HCT116 (cell line): ENCODE measurements around the gene BMP8B. TPM values are rescaled to one million over a fixed set of nuclear protein-coding genes. Genes with fewer than 3 reads are reported as not detected.

Experiments used
- ATAC-seq: fragments of 200-7000 bp; cut with Tn5 transposase; 2 replicates; pipeline ENCODE4 v1.9.1; 2020; ENCODE audit warnings: mild to moderate bottlenecking, moderate library complexity
- BruUV-seq: library from RNA; stranded (reverse); fragments of 400-500 nt; replicated peaks from 2 replicates; lab custom pipeline; 2021; lab: Mats Ljungman, UMichigan
- CTCF ChIA-PET: fragments of 300-600 bp; sonication (Branson Sonifier 250); formaldehyde crosslinking; loops from one replicate; lab custom pipeline; 2021; ENCODE audit warnings: antibody characterized with exemption; lab: Charles Lee
- POLR2A ChIA-PET: fragments of 300-600, 350-600 bp; sonication (Branson Sonifier 250); formaldehyde crosslinking; loops from one replicate; lab custom pipeline; 2021; ENCODE audit warnings: antibody characterized with exemption; lab: Charles Lee
- RAD21 ChIA-PET, 2 experiments: fragments of 300-600 bp; sonication (Branson Sonifier 250); formaldehyde crosslinking; loops; one replicate each; lab custom pipeline; 2023; ENCODE audit warnings: low total read pairs in 2 of 2; ENCODE audit not compliant: uncharacterized antibody in 2 of 2, unreplicated experiment in 2 of 2, low non-redundant PET in 1 of 2; lab: Charles Lee
- DNase-seq: peaks from one replicate; pipeline ENCODE4 v3.0.0-alpha.2; 2010; ENCODE audit warnings: low read depth, low spot score
- H2AFZ ChIP-seq: fragments of 200-600 bp; shearing (Covaris generic), sonication (generic); 2 replicates; pipeline ENCODE4 v1.6.1; 2017; ENCODE audit warnings: low read depth, mixed run types, mixed read lengths, antibody characterized with exemption, low read length; ENCODE audit not compliant: poor library complexity, severe bottlenecking
- H3K27ac ChIP-seq: 2 replicates; pipeline ENCODE4 v1.5.1; 2012; ENCODE audit warnings: low read depth, low read length
- H3K27me3 ChIP-seq: fragments of 200-600 bp; sonication (generic); 2 replicates; pipeline ENCODE4 v1.6.1; 2016; ENCODE audit warnings: mixed run types, low read length, mixed read lengths; ENCODE audit not compliant: insufficient read depth
- H3K36me3 ChIP-seq, 2 experiments: fragments of 200-500 bp in 1 of 2; fragments of 200-600 bp in 1 of 2; sonication (Bioruptor generic) in 1 of 2; sonication (generic) in 1 of 2; 2 replicates each; pipeline versions ENCODE4 v1.5.1 to v1.6.1; 2014 to 2016; ENCODE audit warnings: low read length in 2 of 2, inconsistent platforms in 1 of 2, mixed read lengths in 1 of 2, mixed run types in 1 of 2; ENCODE audit not compliant: insufficient read depth in 2 of 2, control insufficient read depth in 1 of 2
- H3K4me1 ChIP-seq, 2 experiments: fragments of 200-600 bp in 1 of 2; sonication (generic) in 1 of 2; 2 replicates each; pipeline versions ENCODE4 v1.5.1 to v1.6.1; 2012 to 2017; ENCODE audit warnings: low read length in 2 of 2, inconsistent platforms in 1 of 2, mild to moderate bottlenecking in 1 of 2, mixed read lengths in 1 of 2, mixed run types in 1 of 2, moderate library complexity in 1 of 2; ENCODE audit not compliant: insufficient read depth in 2 of 2, control insufficient read depth in 1 of 2
- H3K4me2 ChIP-seq: fragments of 200-600 bp; sonication (generic); 2 replicates; pipeline ENCODE4 v1.6.1; 2017; ENCODE audit warnings: mixed run types, low read length, mixed read lengths
- H3K4me3 ChIP-seq, 2 experiments: fragments of 200-600 bp in 1 of 2; sonication (generic) in 1 of 2; replicated peaks in 1 of 2; 2 replicates each; pipeline ENCODE4 v1.5.1; 2011 to 2016; ENCODE audit warnings: low read length in 2 of 2, control low read depth in 1 of 2, low read depth in 1 of 2, mild to moderate bottlenecking in 1 of 2, mixed read lengths in 1 of 2, mixed run types in 1 of 2
- H3K79me2 ChIP-seq: fragments of 200-600 bp; sonication (generic); 2 replicates; pipeline ENCODE4 v1.6.1; 2017; ENCODE audit warnings: mild to moderate bottlenecking, mixed run types, low read length, moderate library complexity, mixed read lengths; ENCODE audit not compliant: insufficient read depth
- H3K9ac ChIP-seq: fragments of 200-600 bp; sonication (generic); 2 replicates; pipeline ENCODE4 v1.6.1; 2016; ENCODE audit warnings: low read length, mixed read lengths
- H3K9me2 ChIP-seq: fragments of 200-600 bp; sonication (generic), shearing (Covaris generic); 2 replicates; pipeline ENCODE4 v1.6.1; 2017; ENCODE audit warnings: mixed run types, mild to moderate bottlenecking, moderate library complexity; ENCODE audit not compliant: insufficient read depth
- H3K9me3 ChIP-seq, 2 experiments: fragments of 200-500 bp in 1 of 2; fragments of 200-600 bp in 1 of 2; sonication (Bioruptor generic) in 1 of 2; sonication (generic) in 1 of 2; 2 replicates each; pipeline ENCODE4 v1.6.1; 2014 to 2017; ENCODE audit warnings: low read length in 2 of 2, mixed read lengths in 2 of 2, inconsistent platforms in 1 of 2, low read depth in 1 of 2, mild to moderate bottlenecking in 1 of 2, mixed run types in 1 of 2, moderate library complexity in 1 of 2; ENCODE audit not compliant: control insufficient read depth in 1 of 2, insufficient read depth in 1 of 2
- H4K20me1 ChIP-seq: fragments of 200-600 bp; sonication (generic), shearing (Covaris generic); 2 replicates; pipeline ENCODE4 v1.6.1; 2017; ENCODE audit warnings: mixed run types, mild to moderate bottlenecking, moderate library complexity; ENCODE audit not compliant: insufficient read depth
- ATF3 ChIP-seq: IDR thresholded peaks from 2 replicates; pipeline ENCODE4 v1.6.1; 2012
- CBX3 ChIP-seq: IDR thresholded peaks from 2 replicates; pipeline ENCODE4 v1.6.1; 2012; ENCODE audit warnings: low read depth
- EGR1 ChIP-seq: IDR thresholded peaks from 2 replicates; pipeline ENCODE4 v1.6.1; 2012; ENCODE audit warnings: low read depth
- FOSL1 ChIP-seq: IDR thresholded peaks from 2 replicates; pipeline ENCODE4 v1.6.1; 2012; ENCODE audit warnings: low read depth
- MAX ChIP-seq: IDR thresholded peaks from 2 replicates; pipeline ENCODE4 v1.6.1; 2012
- POLR2A ChIP-seq: IDR thresholded peaks from 2 replicates; pipeline ENCODE4 v1.7.0; 2011; ENCODE audit warnings: borderline replicate concordance; ENCODE audit not compliant: insufficient read depth, insufficient read length; ENCODE audit errors: extremely low read depth
- POLR2AphosphoS5 ChIP-seq: IDR thresholded peaks from 2 replicates; pipeline ENCODE4 v1.6.1; 2011; ENCODE audit warnings: mild to moderate bottlenecking, low read depth, low read length, moderate library complexity
- RAD21 ChIP-seq: IDR thresholded peaks from 2 replicates; pipeline ENCODE4 v1.6.1; 2012; ENCODE audit warnings: low read depth, mild to moderate bottlenecking
- REST ChIP-seq: IDR thresholded peaks from 2 replicates; pipeline ENCODE4 v1.6.1; 2012; ENCODE audit warnings: low read depth
- SP1 ChIP-seq: IDR thresholded peaks from 2 replicates; pipeline ENCODE4 v1.6.1; 2012; ENCODE audit warnings: low read depth
- SRF ChIP-seq: IDR thresholded peaks from 2 replicates; pipeline ENCODE4 v1.6.1; 2012; ENCODE audit warnings: low read depth
- TCF7L2 ChIP-seq: IDR thresholded peaks from 2 replicates; pipeline ENCODE4 v1.7.0; 2011; ENCODE audit warnings: borderline replicate concordance, inconsistent platforms; ENCODE audit not compliant: insufficient read depth, insufficient read length; ENCODE audit errors: extremely low read depth
- ZBTB33 ChIP-seq: IDR thresholded peaks from 2 replicates; pipeline ENCODE4 v1.6.1; 2011; ENCODE audit warnings: mild to moderate bottlenecking, low read length, moderate library complexity; ENCODE audit not compliant: insufficient replicate concordance; ENCODE audit errors: extremely low read depth
- ZFX ChIP-seq: fragments of 450-650 bp; IDR thresholded peaks from 2 replicates; pipeline ENCODE4 v1.6.1; 2017
- ZNF274 ChIP-seq: fragments of 200-500 bp; sonication (Bioruptor generic); IDR thresholded peaks from 2 replicates; pipeline ENCODE4 v1.6.1; 2014; ENCODE audit warnings: mild to moderate bottlenecking, low read depth, low read length, inconsistent platforms
- intact Hi-C: fragments of 100-400 bp; cut with micrococcal nuclease; formaldehyde crosslinking; loops from 2 replicates; pipeline ENCODE4 v1.10.0; 2022
- total RNA-seq: library from RNA; stranded (reverse); gene quantifications from one replicate; pipeline ENCODE4 v1.2.1, GENCODE V29; 2021; ENCODE audit not compliant: unreplicated experiment

BMP8B gene
- total RNA-seq, 1 experiment from 2014 or later: 9.5 TPM

- BruUV-seq: no TSS peak
- Histone ChIP-seq H3K9me2 (no peaks in the 10 kb centered on the region), H3K27me3 (no peaks in the 10 kb centered on the region), H3K4me1 (no peaks in the 10 kb centered on the region), H3K9me3 (no peaks in the 10 kb centered on the region), H3K4me3 (no peak overlapping the region), H3K4me2 (no peak overlapping the region), H3K36me3 (peaks cover 38 to 67% of the 10 kb centered on the region in 2 experiments; a peak in 3 of 4 replicates), H3K27ac (no peak overlapping the region), H4K20me1 (no peaks in the 10 kb centered on the region), H3K79me2 (0 out of 2 replicates have a peak, but pooled peaks cover 2% of the 10 kb centered on the region), H2AFZ (no peak overlapping the region), H3K9ac (no peak overlapping the region)
- intact Hi-C loops: no loop called here
- TF ChIP-seq POLR2AphosphoS5: no peak
- TF ChIP-seq SP1: no peak
- 0 out of 2 replicates have a peak, but pooled peaks have one; percentile 1 for TF ChIP-seq ZFX
- no peak for TF ChIP-seq POLR2A
- TF ChIP-seq FOSL1: no peak
- no peak for TF ChIP-seq ZBTB33
- ChIA-PET POLR2A (no interaction called here), RAD21 (no interaction called here), CTCF (no interaction called here)
- DNase-seq (no peak), ATAC-seq (no peak)
These were observed 33.7 kb downstream of the BMP8B start for GRCh38 chr1:39754906-39755504.

- Histone ChIP-seq H3K4me1 (no peaks in the 10 kb centered on the region), H3K4me2 (no peak overlapping the region), H3K36me3 (peaks cover 45 to 69% of the 10 kb centered on the region in 2 experiments; a peak in 3 of 4 replicates), H3K9me2 (no peaks in the 10 kb centered on the region), H4K20me1 (no peaks in the 10 kb centered on the region), H3K9ac (no peak overlapping the region), H3K9me3 (no peaks in the 10 kb centered on the region), H3K27me3 (no peaks in the 10 kb centered on the region), H3K4me3 (no peak overlapping the region), H3K79me2 (0 out of 2 replicates have a peak, but pooled peaks cover 2% of the 10 kb centered on the region), H2AFZ (no peak overlapping the region), H3K27ac (no peak overlapping the region)
- CTCF ChIA-PET: no interaction called here
- intact Hi-C loops: no loop called here
- ATAC-seq (no peak), DNase-seq (no peak)
- RAD21 ChIA-PET: no interaction called here
- no TSS peak for BruUV-seq
- TF ChIP-seq FOSL1: no peak
- TF ChIP-seq MAX: no peak
- no peak for TF ChIP-seq REST
- TF ChIP-seq SRF: no peak
- TF ChIP-seq CBX3: no peak
- TF ChIP-seq TCF7L2: no peak
- no peak for TF ChIP-seq RAD21
- TF ChIP-seq EGR1: no peak
- TF ChIP-seq ATF3: no peak
- TF ChIP-seq ZNF274: no peak
- POLR2A ChIA-PET: no interaction called here
These were observed 34.6 kb downstream of the BMP8B start for GRCh38 chr1:39754026-39754570.
